Activated CD8-positive, alpha-beta T cell treated with anti-CD3 and anti-CD28 coated beads for 36 hours (primary cell): ENCODE data around the gene ATP6V0D1. TPM values are rescaled to one million over a fixed set of nuclear protein-coding genes. Genes with fewer than 3 reads are reported as not detected.

Source experiments
- ATAC-seq: fragments of 200-7000 bp; cut with Tn5 transposase; one replicate; pipeline ENCODE4 v1.10.0; 2021; ENCODE audit warnings: mild to moderate bottlenecking, moderate library complexity
- CTCF ChIA-PET: fragments of 350-600 bp; sonication (Branson Sonifier 250); formaldehyde crosslinking; loops from one replicate; lab custom pipeline; 2021; ENCODE audit warnings: antibody characterized with exemption; lab: Charles Lee
- POLR2A ChIA-PET: fragments of 350-600 bp; sonication (Branson Sonifier 250); formaldehyde crosslinking; loops from one replicate; lab custom pipeline; 2021; ENCODE audit warnings: antibody characterized with exemption; lab: Charles Lee
- DNase-seq: peaks from one replicate; pipeline ENCODE4 v3.0.0-alpha.2; 2020
- H3K27ac Mint-ChIP-seq: one replicate; pipeline ENCODE4 v1.8.0; 2021; ENCODE audit warnings: mild to moderate bottlenecking, mixed read lengths
- H3K27me3 Mint-ChIP-seq: one replicate; pipeline ENCODE4 v1.8.0; 2021; ENCODE audit warnings: mixed read lengths
- H3K36me3 Mint-ChIP-seq: one replicate; pipeline ENCODE4 v1.8.0; 2021; ENCODE audit warnings: low read depth, mixed read lengths
- H3K4me1 Mint-ChIP-seq: one replicate; pipeline ENCODE4 v1.8.0; 2021; ENCODE audit warnings: low read depth, mixed read lengths
- H3K4me3 Mint-ChIP-seq: one replicate; pipeline ENCODE4 v1.8.0; 2021; ENCODE audit warnings: mild to moderate bottlenecking, moderate library complexity, mixed read lengths
- H3K9me3 Mint-ChIP-seq: one replicate; pipeline ENCODE4 v1.8.0; 2021; ENCODE audit warnings: mixed read lengths
- CTCF ChIP-seq: fragments of 200-600 bp; IDR thresholded peaks from one replicate; pipeline ENCODE4 v1.8.0; 2022; ENCODE audit warnings: antibody characterized with exemption, mild to moderate bottlenecking
- intact Hi-C: fragments of 100-400 bp; cut with micrococcal nuclease; formaldehyde crosslinking; loops from one replicate; pipeline ENCODE4 v1.10.0; 2022
- total RNA-seq, 2 experiments: library from RNA; stranded (reverse); gene quantifications; one replicate each; pipeline ENCODE4 v1.2.3, GENCODE V29; 2021

Gene ATP6V0D1
- total RNA-seq, 2 experiments from 2014 or later, result 17.5 to 18.2 TPM

GRCh38 chr16:67444259-67445125, 36.5 kb downstream of the ATP6V0D1 start:
- Mint-ChIP-seq H3K4me3 (no peak overlapping the region), H3K27me3 (no peaks in the 10 kb centered on the region), H3K4me1 (no peaks in the 10 kb centered on the region), H3K9me3 (no peaks in the 10 kb centered on the region), H3K36me3 (no peaks in the 10 kb centered on the region), H3K27ac (no peak overlapping the region)
- no peak for TF ChIP-seq CTCF
- ChIA-PET POLR2A (interaction anchor here (0.6 kb wide), 1 partner anchor 177 kb away, joined by 3 read pairs; no protein-coding TSS in a partner anchor), CTCF (interaction anchor here (1.0 to 7.0 kb wide), 5 partner anchors 12 to 45 kb away, joined by 3 to 94 read pairs (median 6); partner anchors contain the start of gene ATP6V0D1)
- intact Hi-C loops, result no loop called here
- DNase-seq, result no peak
- no peak for ATAC-seq

- Mint-ChIP-seq H3K4me3 (no peak overlapping the region), H3K4me1 (no peaks in the 10 kb centered on the region), H3K27me3 (no peaks in the 10 kb centered on the region), H3K9me3 (no peaks in the 10 kb centered on the region), H3K27ac (no peak overlapping the region), H3K36me3 (no peaks in the 10 kb centered on the region)
- DNase-seq (no peak), ATAC-seq (no peak)
- intact Hi-C loops, result no loop called here
- POLR2A ChIA-PET, result interaction anchor here (0.5 kb wide), 1 partner anchor 31 kb away, joined by 3 read pairs; no protein-coding TSS in a partner anchor
- no peak for TF ChIP-seq CTCF
- CTCF ChIA-PET, result interaction anchor here (1.0 to 7.0 kb wide), 3 partner anchors 16 to 165 kb away, joined by 3 to 94 read pairs (median 31); no protein-coding TSS in a partner anchor
Observed at GRCh38 chr16:67443265-67443664, 37.7 kb downstream of the ATP6V0D1 start.

- H3K36me3 Mint-ChIP-seq, result no peaks in the 10 kb centered on the region
- intact Hi-C loops, result no loop called here
- no peaks in the 10 kb centered on the region for H3K27me3 Mint-ChIP-seq
- H3K27ac Mint-ChIP-seq, result no peak overlapping the region
- no peak for DNase-seq
- ATAC-seq, result no peak
- peaks cover 2% of the 10 kb centered on the region for H3K4me1 Mint-ChIP-seq
- H3K9me3 Mint-ChIP-seq, result no peaks in the 10 kb centered on the region
- no peak for TF ChIP-seq CTCF
- H3K4me3 Mint-ChIP-seq, result no peak overlapping the region
- POLR2A ChIA-PET, result interaction anchor here (0.5 to 1.1 kb wide), 2 partner anchors 12 to 30 kb away, joined by 3 read pairs; no protein-coding TSS in a partner anchor
- CTCF ChIA-PET, result interaction anchor here (1.0 to 7.0 kb wide), 3 partner anchors 16 to 164 kb away, joined by 3 to 94 read pairs (median 3); no protein-coding TSS in a partner anchor
Observed at GRCh38 chr16:67442581-67443255, 38.2 kb downstream of the ATP6V0D1 start.

- no peak overlapping the region for H3K4me3 Mint-ChIP-seq
- ChIA-PET POLR2A (interaction anchor here (1.0 to 1.1 kb wide), 2 partner anchors 9 to 13 kb away, joined by 3 read pairs; no protein-coding TSS in a partner anchor), CTCF (interaction anchor here (1.0 to 2.4 kb wide), 2 partner anchors 13 to 79 kb away, joined by 3 to 14 read pairs; no protein-coding TSS in a partner anchor)
- no peaks in the 10 kb centered on the region for H3K9me3 Mint-ChIP-seq
- intact Hi-C loops, result no loop called here
- no peak for TF ChIP-seq CTCF
- H3K27me3 Mint-ChIP-seq, result no peaks in the 10 kb centered on the region
- H3K4me1 Mint-ChIP-seq, result peaks cover 5% of the 10 kb centered on the region
- no peak for ATAC-seq
- no peak overlapping the region for H3K27ac Mint-ChIP-seq
- H3K36me3 Mint-ChIP-seq, result no peaks in the 10 kb centered on the region
- no peak for DNase-seq
Observed at GRCh38 chr16:67441907-67442306, 39.0 kb downstream of the ATP6V0D1 start.
